ENCODE data around the gene AADACL4. TPM values are rescaled to one million over a fixed set of nuclear protein-coding genes. Genes with fewer than 3 reads are reported as not detected.
A peak's percentile ranks its signal among the peaks of the same experiment; 100 is the strongest.

AADACL4 gene
- total and polyA plus RNA-seq, 11 donors = not detected

DNA sequence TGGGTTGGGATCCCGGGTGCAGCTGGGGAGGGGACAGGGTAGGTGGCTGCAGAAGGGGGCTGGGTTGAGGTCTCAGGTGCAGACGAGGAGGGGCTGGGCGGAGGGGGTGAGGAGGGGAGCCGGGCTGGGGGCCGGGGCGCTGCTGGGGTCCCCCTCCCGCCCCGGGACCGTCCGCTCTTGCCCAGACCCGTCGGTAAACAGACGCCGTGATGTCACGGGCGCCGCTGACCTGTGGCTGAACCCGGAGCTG lies 48.2 kb upstream of the AADACL4 start:
- Histone ChIP-seq H3K36me3 (no peaks in the 10 kb centered on the region), H3K4me1 (peaks cover 12 to 100% (median 89%) of the 10 kb centered on the region in 12 donors), H3K9me3 (no peaks in the 10 kb centered on the region), H3K27ac (peak overlapping the region; percentile 84 to 99 (median 90)), H3K27me3 (no peaks in the 10 kb centered on the region), H3K4me3 (peak overlapping the region in 11 of 12 donors; percentile 14 to 56 (median 42))
- intact Hi-C loops (cut with DNase I) = loop anchor here in 5 of 10 donors (1.0 to 10.0 kb wide), 3 partner anchors 21 to 121 kb away; no protein-coding TSS in a partner anchor
- no peak for TF ChIP-seq CTCF (IDR thresholded peaks at IDR 0.05)
- no peak for TF ChIP-seq POLR2A (IDR thresholded peaks at IDR 0.05)
- no peak for ATAC-seq
- WGBS, 4 donors = 3 to 9% (median 5%) methylated on average over 12 to 18 of the region's 18 CpGs
- DNase-seq = no peak

DNA sequence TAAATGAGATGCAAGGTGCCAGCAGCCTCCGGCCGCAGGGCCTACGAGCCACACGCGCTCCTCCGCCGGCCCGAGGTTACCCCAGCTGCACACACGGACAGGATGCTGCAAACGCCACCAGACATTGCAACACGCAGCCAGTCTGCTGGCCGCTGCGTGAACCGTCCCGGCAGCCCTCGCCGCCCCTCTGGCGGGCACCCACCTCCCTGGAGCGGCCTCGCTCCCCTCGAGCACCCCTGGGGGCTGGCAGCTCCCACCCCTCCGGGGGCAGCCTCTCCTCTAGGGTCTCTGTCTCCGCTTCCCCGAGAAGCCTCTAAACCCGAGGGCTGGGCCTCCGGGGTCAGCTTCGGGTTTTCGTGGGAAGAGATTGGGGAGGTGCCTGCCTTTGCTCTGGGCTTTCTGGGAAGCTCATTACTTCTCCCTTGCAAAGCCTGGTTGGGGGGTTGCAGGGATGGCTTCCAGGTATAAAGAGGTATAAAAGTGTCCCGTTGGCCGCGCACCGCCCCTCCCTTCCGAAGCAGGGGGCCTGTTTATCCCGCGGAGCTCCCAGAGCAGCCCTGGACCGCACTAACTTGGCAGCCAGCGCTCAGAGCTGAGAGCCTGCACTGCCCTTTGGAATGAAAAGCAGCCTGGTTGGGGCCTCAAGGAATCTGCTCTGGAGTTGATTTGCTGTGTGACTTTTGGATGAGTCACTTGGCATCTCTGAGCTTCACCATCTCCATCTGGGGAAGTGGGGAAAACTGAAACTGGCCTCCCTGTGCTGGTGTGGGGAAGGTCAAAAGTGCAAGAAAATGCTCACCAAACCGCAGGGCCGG lies 47.7 kb upstream of the AADACL4 start:
- WGBS, 4 donors = 7 to 30% (median 10%) methylated on average over 15 to 39 of the region's 39 CpGs
- TF ChIP-seq POLR2A (IDR thresholded peaks at IDR 0.05) (peak in 1 of 2 donors; percentile 17), CTCF (IDR thresholded peaks at IDR 0.05) (no peak)
- intact Hi-C loops (cut with DNase I) = loop anchor here in 5 of 10 donors (1.0 to 10.0 kb wide), 3 partner anchors 20 to 121 kb away; no protein-coding TSS in a partner anchor

GRCh38 chr1:12597792-12598191 lies 46.1 kb upstream of the AADACL4 start:
- TF ChIP-seq CTCF (IDR thresholded peaks at IDR 0.05) (no peak), POLR2A (IDR thresholded peaks at IDR 0.05) (no peak)

More for the DNA sequence above, 47.7 kb upstream of the AADACL4 start:
- ATAC-seq (peak; percentile 31 to 76 (median 73)), DNase-seq (peak; percentile 82 to 95 (median 92))
- Histone ChIP-seq H3K4me3 (peak overlapping the region in 11 of 12 donors; percentile 14 to 56 (median 42)), H3K36me3 (no peaks in the 10 kb centered on the region), H3K27ac (peak overlapping the region; percentile 84 to 99 (median 90)), H3K9me3 (no peaks in the 10 kb centered on the region), H3K27me3 (no peaks in the 10 kb centered on the region), H3K4me1 (peaks cover 14 to 100% (median 89%) of the 10 kb centered on the region in 12 donors)

DNA sequence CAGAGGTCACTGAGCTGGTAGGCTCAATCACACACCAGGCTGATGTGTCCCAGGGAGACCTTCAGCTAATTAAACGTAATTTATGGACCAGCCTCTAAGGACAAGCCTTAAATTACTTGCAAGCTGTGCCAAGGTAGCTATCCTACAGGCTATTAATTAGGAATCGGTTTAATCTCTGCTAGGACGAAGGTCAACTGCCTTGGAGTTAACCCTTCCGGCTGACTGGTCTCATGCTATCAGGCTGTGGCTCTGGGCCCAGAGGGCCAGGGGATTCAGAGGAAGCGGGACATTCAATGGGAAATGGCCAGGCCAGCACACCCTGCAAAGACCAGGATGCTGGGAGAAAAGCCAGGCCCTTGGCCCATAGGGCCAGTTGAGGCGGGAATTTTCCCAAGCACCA lies 44.9 kb upstream of the AADACL4 start:
- Histone ChIP-seq H3K4me3 (no peak overlapping the region), H3K27me3 (no peaks in the 10 kb centered on the region), H3K4me1 (peaks cover 26 to 100% (median 94%) of the 10 kb centered on the region in 12 donors), H3K9me3 (no peaks in the 10 kb centered on the region), H3K27ac (peak overlapping the region; percentile 29 to 99 (median 86)), H3K36me3 (no peaks in the 10 kb centered on the region)
- WGBS, 4 donors = 42 to 54% (median 51%) methylated on average over 6 of the region's 6 CpGs
- ATAC-seq (no peak), DNase-seq (no peak)
- intact Hi-C loops (cut with DNase I) = loop anchor here in 4 of 10 donors (5.0 to 10.0 kb wide), 2 partner anchors 42 to 124 kb away; no protein-coding TSS in a partner anchor
- no peak for TF ChIP-seq POLR2A (IDR thresholded peaks at IDR 0.05)
- TF ChIP-seq CTCF (IDR thresholded peaks at IDR 0.05) = no peak

More at GRCh38 chr1:12597792-12598191, 46.1 kb upstream of the AADACL4 start:
- H3K9me3 ChIP-seq = no peaks in the 10 kb centered on the region
- H3K27me3 ChIP-seq = no peaks in the 10 kb centered on the region
- intact Hi-C loops (cut with DNase I) = loop anchor here in 4 of 10 donors (5.0 to 10.0 kb wide), 2 partner anchors 40 to 123 kb away; no protein-coding TSS in a partner anchor
- no peak overlapping the region for H3K4me3 ChIP-seq
- 40 to 57% (median 45%) methylated on average over 10 of the region's 10 CpGs for WGBS, 4 donors
- DNase-seq (peak; percentile 62 to 82 (median 81)), ATAC-seq (peak; percentile 7 to 61 (median 16))
- peak overlapping the region in 11 of 12 donors; percentile 85 to 99 (median 90) for H3K27ac ChIP-seq
- no peaks in the 10 kb centered on the region for H3K36me3 ChIP-seq
- peaks cover 16 to 100% (median 91%) of the 10 kb centered on the region in 12 donors for H3K4me1 ChIP-seq

All from heart left ventricle (tissue), 16 donors.